Suprapubic skin (tissue), 4 donors: ENCODE results near the gene SPIC. TPM values are rescaled to one million over a fixed set of nuclear protein-coding genes. Genes with fewer than 3 reads are reported as not detected.

Source experiments
- DNase-seq, 2 donors: peaks; one replicate each; pipeline ENCODE4 v3.0.0-alpha.2; 2019; ENCODE audit warnings: low spot score in 2 of 2
- H3K27ac ChIP-seq: fragments of 200-600 bp; sonication (generic); one replicate; pipeline ENCODE4 v1.5.1; 2019
- H3K27me3 ChIP-seq: fragments of 200-600 bp; sonication (generic); one replicate; pipeline ENCODE4 v1.5.1; 2019
- H3K36me3 ChIP-seq: fragments of 200-600 bp; sonication (generic); one replicate; pipeline ENCODE4 v1.5.1; 2019
- H3K4me1 ChIP-seq: fragments of 200-600 bp; sonication (generic); one replicate; pipeline ENCODE4 v1.5.1; 2019
- H3K4me3 ChIP-seq: fragments of 200-600 bp; sonication (generic); one replicate; pipeline ENCODE4 v1.5.1; 2019; ENCODE audit warnings: mild to moderate bottlenecking
- H3K9me3 ChIP-seq: fragments of 200-600 bp; sonication (generic); one replicate; pipeline ENCODE4 v1.5.1; 2019
- CTCF ChIP-seq, 2 donors: fragments of 200-600 bp in 1 of 2; fragments of 450-650 bp in 1 of 2; sonication (generic) in 1 of 2; IDR thresholded peaks; one replicate each; pipeline ENCODE4 v1.5.1; 2016 to 2019; ENCODE audit warnings: antibody characterized with exemption in 2 of 2, mild to moderate bottlenecking in 1 of 2, moderate library complexity in 1 of 2
- EP300 ChIP-seq: sonication (generic); formaldehyde crosslinking; IDR thresholded peaks from one replicate; pipeline ENCODE4 v1.6.1; 2017; ENCODE audit warnings: antibody characterized with exemption
- POLR2A ChIP-seq, 2 donors: fragments of 450-650 bp; IDR thresholded peaks; one replicate each; pipeline ENCODE4 v1.6.1; 2017; ENCODE audit warnings: antibody characterized with exemption in 2 of 2, mild to moderate bottlenecking in 2 of 2, moderate library complexity in 2 of 2
- POLR2AphosphoS5 ChIP-seq, 3 donors: sonication (generic); formaldehyde crosslinking; IDR thresholded peaks; one replicate each; pipeline ENCODE4 v1.6.1; 2017; ENCODE audit warnings: antibody characterized with exemption in 3 of 3
- whole genome bisulfite sequencing: methylation state at CpG from one replicate; pipeline ENCODE4 v1.1.5; 2018; 5-methylcytosine and 5-hydroxymethylcytosine counted together
- total RNA-seq, 4 donors: library from RNA; depleted of rRNA; stranded (reverse); fragments of >200 nt; gene quantifications; one replicate each; pipeline ENCODE4 v1.1.0, GENCODE V29; 2016

SPIC gene
- total RNA-seq, 4 donors from 2014 or later, result not detected

- no peaks in the 10 kb centered on the region for H3K9me3 ChIP-seq
- no peaks in the 10 kb centered on the region for H3K36me3 ChIP-seq
- no peak overlapping the region for H3K27ac ChIP-seq
- H3K4me1 ChIP-seq, result no peaks in the 10 kb centered on the region
- 95% methylated on average over 1 of the region's 1 CpG for WGBS
- no peak overlapping the region for H3K4me3 ChIP-seq
- TF ChIP-seq POLR2AphosphoS5 (IDR thresholded peaks at IDR 0.05), result no peak
- no peak for TF ChIP-seq EP300
- TF ChIP-seq POLR2A (IDR thresholded peaks at IDR 0.05), result no peak
- TF ChIP-seq CTCF (IDR thresholded peaks at IDR 0.05), result no peak
- no peaks in the 10 kb centered on the region for H3K27me3 ChIP-seq
- DNase-seq, result no peak
These were observed 16.2 kb downstream of the SPIC start for GRCh38 chr12:101491329-101491728.

- DNase-seq, result no peak
- no peaks in the 10 kb centered on the region for H3K4me1 ChIP-seq
- WGBS, result 52% methylated on average over 1 of the region's 1 CpG
- H3K27ac ChIP-seq, result no peak overlapping the region
- H3K9me3 ChIP-seq, result no peaks in the 10 kb centered on the region
- H3K27me3 ChIP-seq, result no peaks in the 10 kb centered on the region
- H3K4me3 ChIP-seq, result no peak overlapping the region
- TF ChIP-seq CTCF (IDR thresholded peaks at IDR 0.05) (no peak), POLR2AphosphoS5 (IDR thresholded peaks at IDR 0.05) (no peak), EP300 (no peak)
- no peaks in the 10 kb centered on the region for H3K36me3 ChIP-seq
These were observed 18.4 kb downstream of the SPIC start for GRCh38 chr12:101493556-101493955.

GRCh38 chr12:101498252-101498651 lies 23.1 kb downstream of the SPIC start:
- TF ChIP-seq POLR2A (IDR thresholded peaks at IDR 0.05) (no peak), CTCF (IDR thresholded peaks at IDR 0.05) (no peak), EP300 (no peak), POLR2AphosphoS5 (IDR thresholded peaks at IDR 0.05) (no peak)
- WGBS, result 41% methylated on average over 3 of the region's 3 CpGs
- no peak overlapping the region for H3K27ac ChIP-seq
- H3K4me1 ChIP-seq, result no peaks in the 10 kb centered on the region
- no peak for DNase-seq
- H3K36me3 ChIP-seq, result no peaks in the 10 kb centered on the region
- no peaks in the 10 kb centered on the region for H3K27me3 ChIP-seq
- H3K9me3 ChIP-seq, result no peaks in the 10 kb centered on the region
- no peak overlapping the region for H3K4me3 ChIP-seq

GRCh38 chr12:101501410-101501995 lies 26.4 kb downstream of the SPIC start:
- 45% methylated on average over 4 of the region's 4 CpGs for WGBS
- TF ChIP-seq CTCF (IDR thresholded peaks at IDR 0.05) (no peak), POLR2A (IDR thresholded peaks at IDR 0.05) (no peak), EP300 (no peak), POLR2AphosphoS5 (IDR thresholded peaks at IDR 0.05) (no peak)
- H3K27me3 ChIP-seq, result no peaks in the 10 kb centered on the region
- H3K9me3 ChIP-seq, result no peaks in the 10 kb centered on the region
- H3K4me3 ChIP-seq, result no peak overlapping the region
- H3K36me3 ChIP-seq, result no peaks in the 10 kb centered on the region
- no peak for DNase-seq
- no peak overlapping the region for H3K27ac ChIP-seq
- no peaks in the 10 kb centered on the region for H3K4me1 ChIP-seq

GRCh38 chr12:101521136-101521535 lies 46.0 kb downstream of the SPIC start:
- no peaks in the 10 kb centered on the region for H3K4me1 ChIP-seq
- no peak overlapping the region for H3K4me3 ChIP-seq
- H3K27me3 ChIP-seq, result no peaks in the 10 kb centered on the region
- no peaks in the 10 kb centered on the region for H3K9me3 ChIP-seq
- no peak for DNase-seq
- H3K36me3 ChIP-seq, result no peaks in the 10 kb centered on the region
- 15% methylated on average over 1 of the region's 1 CpG for WGBS
- H3K27ac ChIP-seq, result no peak overlapping the region
- TF ChIP-seq CTCF (IDR thresholded peaks at IDR 0.05) (no peak), POLR2AphosphoS5 (IDR thresholded peaks at IDR 0.05) (no peak), EP300 (no peak), POLR2A (IDR thresholded peaks at IDR 0.05) (no peak)
